Peyer's patch (tissue), 4 donors: ENCODE measurements around the gene FGF1.

Experiments used
- POLR2A ChIP-seq, 2 donors: fragments of 450-650 bp; IDR thresholded peaks; one replicate each; pipeline ENCODE4 v1.5.1; 2017; ENCODE audit warnings: antibody characterized with exemption in 2 of 2, mild to moderate bottlenecking in 2 of 2, moderate library complexity in 2 of 2
- TF ChIP-seq, protein P1 (sequence below), 6 experiments: fragments of 450-650 bp in 4 of 6; fragments of 200-600 bp in 2 of 6; sonication (generic) in 1 of 6; IDR thresholded peaks; one replicate each; pipeline ENCODE4 v1.5.1; 2017 to 2019; ENCODE audit warnings: antibody characterized with exemption in 6 of 6, mild to moderate bottlenecking in 3 of 6, moderate library complexity in 1 of 6

DNA sequence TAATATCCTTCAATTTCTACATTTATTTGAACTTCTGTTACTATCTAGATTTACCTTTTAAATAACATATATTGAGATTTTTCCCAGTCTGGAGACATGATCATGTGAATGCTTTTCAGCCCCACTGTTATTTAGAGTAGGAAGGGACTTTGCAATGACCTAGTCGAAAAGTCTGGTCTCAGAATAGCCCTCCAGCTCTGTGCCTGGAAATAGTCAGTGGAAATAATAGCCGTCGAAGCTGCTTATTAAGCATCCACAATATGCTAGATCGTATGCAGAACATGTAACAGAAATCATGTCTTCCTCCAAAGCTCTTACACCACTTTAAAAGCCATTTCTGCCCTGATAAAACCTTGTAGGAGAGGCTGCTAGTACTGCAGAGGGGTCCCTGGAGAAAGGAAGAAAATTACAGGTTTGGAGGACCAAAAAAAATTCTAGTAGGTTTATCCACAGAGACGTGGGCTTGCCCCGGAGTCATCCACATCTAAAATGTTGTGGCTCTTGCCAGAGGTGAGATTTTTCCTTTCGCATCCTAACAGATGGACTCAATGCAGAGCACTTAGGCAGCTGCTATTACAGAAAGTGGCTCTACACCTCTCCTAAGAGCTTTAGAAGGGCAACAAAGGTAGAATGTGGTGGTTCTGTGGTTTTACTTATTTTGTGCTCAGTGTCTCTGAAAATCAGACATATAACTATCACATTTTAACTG lies 2.5 kb upstream of the FGF1 start:
- TF ChIP-seq, protein P1, sequence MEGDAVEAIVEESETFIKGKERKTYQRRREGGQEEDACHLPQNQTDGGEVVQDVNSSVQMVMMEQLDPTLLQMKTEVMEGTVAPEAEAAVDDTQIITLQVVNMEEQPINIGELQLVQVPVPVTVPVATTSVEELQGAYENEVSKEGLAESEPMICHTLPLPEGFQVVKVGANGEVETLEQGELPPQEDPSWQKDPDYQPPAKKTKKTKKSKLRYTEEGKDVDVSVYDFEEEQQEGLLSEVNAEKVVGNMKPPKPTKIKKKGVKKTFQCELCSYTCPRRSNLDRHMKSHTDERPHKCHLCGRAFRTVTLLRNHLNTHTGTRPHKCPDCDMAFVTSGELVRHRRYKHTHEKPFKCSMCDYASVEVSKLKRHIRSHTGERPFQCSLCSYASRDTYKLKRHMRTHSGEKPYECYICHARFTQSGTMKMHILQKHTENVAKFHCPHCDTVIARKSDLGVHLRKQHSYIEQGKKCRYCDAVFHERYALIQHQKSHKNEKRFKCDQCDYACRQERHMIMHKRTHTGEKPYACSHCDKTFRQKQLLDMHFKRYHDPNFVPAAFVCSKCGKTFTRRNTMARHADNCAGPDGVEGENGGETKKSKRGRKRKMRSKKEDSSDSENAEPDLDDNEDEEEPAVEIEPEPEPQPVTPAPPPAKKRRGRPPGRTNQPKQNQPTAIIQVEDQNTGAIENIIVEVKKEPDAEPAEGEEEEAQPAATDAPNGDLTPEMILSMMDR (IDR thresholded peaks at IDR 0.05), result no peak
- TF ChIP-seq POLR2A (IDR thresholded peaks at IDR 0.05), result no peak
